H1 (cell line): ENCODE results near the gene HDAC10. TPM values are rescaled to one million over a fixed set of nuclear protein-coding genes. Genes with fewer than 3 reads are reported as not detected.

Source experiments
- HDAC2 ChIP-seq, 2 experiments: fragments of 300-600 bp in 1 of 2; sonication (generic) in 1 of 2; IDR thresholded peaks; 2 replicates each; pipeline ENCODE4 v1.6.1; 2011 to 2012; ENCODE audit warnings: low read depth in 2 of 2, low read length in 2 of 2, mild to moderate bottlenecking in 2 of 2, moderate library complexity in 2 of 2, borderline replicate concordance in 1 of 2, inconsistent platforms in 1 of 2
- POU5F1 ChIP-seq: IDR thresholded peaks from 2 replicates; pipeline ENCODE4 v1.6.1; 2011; ENCODE audit warnings: low read depth, mild to moderate bottlenecking, low read length, moderate library complexity
- RNF2 ChIP-seq: fragments of 200-900, 300-1000 bp; sonication (generic); IDR thresholded peaks from 2 replicates; pipeline ENCODE4 v1.7.1; 2016; ENCODE audit warnings: borderline replicate concordance, low read depth, mild to moderate bottlenecking, antibody characterized with exemption, low read length; ENCODE audit not compliant: poor library complexity, severe bottlenecking; ENCODE audit errors: missing control alignments
- TAF1 ChIP-seq: IDR thresholded peaks from 2 replicates; pipeline ENCODE4 v1.6.1; 2011; ENCODE audit warnings: mild to moderate bottlenecking, low read depth, low read length
- TAF7 ChIP-seq: optimal IDR thresholded peaks from 2 replicates; pipeline ENCODE3; 2011; ENCODE audit warnings: low read depth, mild to moderate bottlenecking, inconsistent platforms, low read length, moderate library complexity, borderline replicate concordance
- polyA plus RNA-seq, 7 experiments: library from polyadenylated mRNA; depleted of rRNA in 3 of 7; stranded (reverse) in 5 of 7; unstranded in 2 of 7; fragments of >200 nt in 5 of 7; fragments of 200-250 nt in 2 of 7; gene quantifications; 1 replicate in 5 of 7; 2 replicates in 1 of 7; 4 replicates in 1 of 7; pipeline versions ENCODE4 v1.2.1 to v1.2.3, GENCODE V29; 2011 to 2013; ENCODE audit warnings: missing spikeins in 2 of 7, mixed read lengths in 2 of 7
- total RNA-seq: library from RNA; stranded (reverse); fragmentation: NEBNext Ultra II Directional; extraction: Animal tissue kit (Norgen Biotek cat#: 25700); gene quantifications from 2 replicates; pipeline ENCODE4 v1.2.1, GENCODE V29; 2021
- TF ChIP-seq, protein P1 (sequence below): IDR thresholded peaks from 2 replicates; pipeline ENCODE4 v1.6.1; 2012; ENCODE audit warnings: inconsistent platforms

Gene HDAC10
- total and polyA plus RNA-seq, 2 of the 8 experiments (the other 6 are each of a cell fraction or from before 2014, with no cell fraction given): 11.2 to 26.4 TPM

DNA sequence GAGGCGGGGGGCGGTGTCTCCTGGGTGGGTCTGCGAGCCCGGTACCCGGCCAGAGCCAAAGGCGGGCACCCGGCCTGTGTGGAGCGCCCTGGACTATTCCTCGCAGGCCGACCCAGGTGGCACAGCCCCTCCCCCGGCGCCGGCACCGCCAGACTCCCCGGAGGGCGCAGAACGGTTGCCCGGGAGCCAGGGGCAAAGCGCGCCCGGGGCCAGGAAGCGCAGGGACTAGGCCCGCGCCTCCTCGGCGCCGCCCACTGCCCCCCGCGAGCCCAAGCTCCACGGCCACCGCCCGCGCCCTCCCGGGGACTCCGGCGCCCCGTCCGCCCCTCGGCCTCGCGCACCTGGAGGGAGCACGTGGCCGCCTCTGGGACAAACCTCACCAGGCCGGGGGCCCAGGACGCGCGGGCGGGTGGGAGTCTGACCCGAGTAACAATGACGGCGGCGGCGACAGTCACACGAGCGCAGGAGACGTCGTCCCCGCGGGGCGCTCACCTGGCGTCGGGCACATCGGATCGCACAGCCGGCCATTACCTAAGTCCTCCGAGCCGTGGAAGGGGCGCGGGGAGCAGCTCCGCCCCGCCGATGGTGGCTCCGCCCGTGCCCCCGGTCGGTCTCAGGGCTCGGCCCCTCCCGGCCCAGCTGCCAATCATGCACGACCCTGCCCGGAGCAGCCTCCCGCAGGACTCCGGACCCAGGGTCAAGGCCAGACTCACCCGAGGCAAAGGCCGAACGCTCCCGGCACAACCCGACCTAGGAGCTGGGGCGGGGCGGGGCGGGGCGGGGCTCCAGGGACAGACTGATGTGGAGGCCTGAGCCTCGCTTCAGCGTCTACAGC is 48.9 kb upstream of the HDAC10 start (continued):
- TF ChIP-seq TAF7 (no peak), TAF1 (no peak), POU5F1 (no peak), HDAC2 (IDR thresholded peaks at IDR 0.05; ENCODE audit: borderline replicate concordance in 1 of 2, low read depth in 2 of 2, low read length in 2 of 2) (no peak), RNF2 (peak; percentile 62)
- TF ChIP-seq, protein P1, sequence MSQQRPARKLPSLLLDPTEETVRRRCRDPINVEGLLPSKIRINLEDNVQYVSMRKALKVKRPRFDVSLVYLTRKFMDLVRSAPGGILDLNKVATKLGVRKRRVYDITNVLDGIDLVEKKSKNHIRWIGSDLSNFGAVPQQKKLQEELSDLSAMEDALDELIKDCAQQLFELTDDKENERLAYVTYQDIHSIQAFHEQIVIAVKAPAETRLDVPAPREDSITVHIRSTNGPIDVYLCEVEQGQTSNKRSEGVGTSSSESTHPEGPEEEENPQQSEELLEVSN: peak; percentile 76
- TF ChIP-seq, all 59 proteins: peak for 6
